ENCODE data around the gene OSER1.

The OSER1 gene

DNA sequence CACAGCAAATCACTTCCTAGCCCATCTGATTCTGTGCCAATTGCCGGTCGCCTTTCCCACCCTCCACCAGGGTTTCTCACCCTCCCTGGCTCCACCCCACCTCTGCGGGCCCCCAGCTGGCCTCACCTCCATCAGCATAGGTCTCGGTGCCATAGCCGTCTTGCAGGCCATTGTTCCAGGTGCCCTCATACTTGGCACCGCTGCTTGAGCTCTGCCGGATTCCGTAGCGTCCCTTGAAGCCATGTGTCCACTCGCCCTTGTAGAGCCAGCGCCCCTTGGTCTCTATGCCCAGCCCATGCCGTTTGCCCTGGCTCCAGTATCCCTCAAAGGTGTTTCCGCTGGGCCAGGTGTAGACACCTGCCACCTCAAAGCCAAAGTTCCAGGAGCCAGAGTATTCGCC, 24.4 kb downstream of the OSER1 start:
- Histone ChIP-seq H3K27me3 (ENCODE audit: low read depth) (peaks cover 8% of the 10 kb centered on the region), H3K4me1 (no peaks in the 10 kb centered on the region), H3K36me3 (replicated peaks) (no peaks in the 10 kb centered on the region), H3K4me3 (no peak overlapping the region), H3K9me3 (no peaks in the 10 kb centered on the region)
- in situ Hi-C loops (cut with MboI; ENCODE audit: low sequenced_read_pairs) = loop anchor here (5.0 kb wide), 1 partner anchor 69 kb away; no protein-coding TSS in a partner anchor
- DNase-seq (ENCODE audit: low spot score in 2 of 2) = no peak

DNA sequence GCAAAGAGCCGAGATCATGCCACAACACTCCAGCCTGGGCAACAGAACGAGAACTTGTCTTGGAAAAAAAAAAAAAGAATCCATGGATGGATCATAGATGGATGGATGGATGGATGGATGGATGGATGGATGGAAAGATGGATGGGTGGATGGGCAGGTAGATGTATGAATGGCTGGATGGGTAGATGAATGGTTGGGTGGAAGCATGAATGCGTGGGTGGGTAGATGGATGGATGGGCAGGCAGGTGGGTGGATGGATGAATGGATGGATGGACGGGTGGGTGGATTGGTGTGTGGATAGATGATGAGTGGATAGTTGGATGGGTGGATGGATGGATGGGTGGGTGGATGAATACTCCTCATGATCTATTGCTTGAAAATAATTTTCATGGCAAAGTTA, 25.0 kb downstream of the OSER1 start:
- no peaks in the 10 kb centered on the region for H3K36me3 ChIP-seq (replicated peaks)
- H3K4me3 ChIP-seq = no peak overlapping the region
- H3K27me3 ChIP-seq (ENCODE audit: low read depth) = peaks cover 8% of the 10 kb centered on the region
- in situ Hi-C loops (cut with MboI; ENCODE audit: low sequenced_read_pairs) = loop anchor here (5.0 kb wide), 1 partner anchor 68 kb away; no protein-coding TSS in a partner anchor
- H3K4me1 ChIP-seq = no peaks in the 10 kb centered on the region
- DNase-seq (ENCODE audit: low spot score in 2 of 2) = no peak
- no peaks in the 10 kb centered on the region for H3K9me3 ChIP-seq

DNA sequence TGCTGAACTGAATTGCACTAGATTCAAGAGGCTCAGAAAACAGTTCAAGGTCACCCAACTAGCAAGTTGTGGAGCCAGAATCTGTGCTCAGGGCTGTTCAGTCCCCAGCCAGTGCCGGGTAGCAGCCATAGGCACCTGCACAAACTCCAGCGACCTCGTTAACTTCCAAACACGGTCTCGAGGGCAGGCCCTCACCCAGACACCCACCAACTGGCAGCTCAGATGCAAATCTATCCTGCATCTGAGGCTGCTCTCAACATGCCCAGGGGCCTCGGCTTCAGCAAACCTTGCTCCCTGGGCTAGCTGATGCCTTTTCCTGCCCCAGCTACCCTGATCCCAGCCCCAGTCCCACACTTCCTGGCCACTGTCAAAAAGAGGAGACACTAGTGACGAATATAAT, 27.3 kb downstream of the OSER1 start:
- in situ Hi-C loops (cut with MboI; ENCODE audit: low sequenced_read_pairs) = no loop called here
- DNase-seq (ENCODE audit: low spot score in 2 of 2) = no peak
- Histone ChIP-seq H3K4me3 (no peak overlapping the region), H3K27me3 (ENCODE audit: low read depth) (peaks cover 11% of the 10 kb centered on the region), H3K36me3 (replicated peaks) (no peaks in the 10 kb centered on the region), H3K4me1 (no peaks in the 10 kb centered on the region), H3K9me3 (no peaks in the 10 kb centered on the region)

DNA sequence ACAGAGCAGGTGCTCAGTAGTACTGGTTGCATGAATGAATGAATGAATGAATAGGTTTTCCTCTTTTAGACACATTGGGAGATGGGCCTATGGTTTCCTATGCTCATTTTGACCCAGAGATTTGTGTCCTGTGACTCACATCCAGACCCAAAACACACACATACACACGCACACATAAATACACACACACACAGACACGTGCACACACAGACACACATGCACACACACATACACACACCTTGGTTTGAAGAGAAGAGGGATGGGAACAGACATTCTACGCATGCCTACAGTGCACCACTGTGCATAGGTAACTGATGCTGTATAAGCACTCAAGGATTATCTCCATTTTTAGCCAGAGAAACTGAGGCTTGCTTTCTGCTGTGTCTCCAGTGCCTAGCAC, 27.7 kb downstream of the OSER1 start:
- Histone ChIP-seq H3K27me3 (ENCODE audit: low read depth) (peaks cover 9% of the 10 kb centered on the region), H3K4me1 (no peaks in the 10 kb centered on the region), H3K36me3 (replicated peaks) (no peaks in the 10 kb centered on the region), H3K4me3 (no peak overlapping the region), H3K9me3 (no peaks in the 10 kb centered on the region)
- no peak for DNase-seq (ENCODE audit: low spot score in 2 of 2)
- in situ Hi-C loops (cut with MboI; ENCODE audit: low sequenced_read_pairs) = no loop called here

DNA sequence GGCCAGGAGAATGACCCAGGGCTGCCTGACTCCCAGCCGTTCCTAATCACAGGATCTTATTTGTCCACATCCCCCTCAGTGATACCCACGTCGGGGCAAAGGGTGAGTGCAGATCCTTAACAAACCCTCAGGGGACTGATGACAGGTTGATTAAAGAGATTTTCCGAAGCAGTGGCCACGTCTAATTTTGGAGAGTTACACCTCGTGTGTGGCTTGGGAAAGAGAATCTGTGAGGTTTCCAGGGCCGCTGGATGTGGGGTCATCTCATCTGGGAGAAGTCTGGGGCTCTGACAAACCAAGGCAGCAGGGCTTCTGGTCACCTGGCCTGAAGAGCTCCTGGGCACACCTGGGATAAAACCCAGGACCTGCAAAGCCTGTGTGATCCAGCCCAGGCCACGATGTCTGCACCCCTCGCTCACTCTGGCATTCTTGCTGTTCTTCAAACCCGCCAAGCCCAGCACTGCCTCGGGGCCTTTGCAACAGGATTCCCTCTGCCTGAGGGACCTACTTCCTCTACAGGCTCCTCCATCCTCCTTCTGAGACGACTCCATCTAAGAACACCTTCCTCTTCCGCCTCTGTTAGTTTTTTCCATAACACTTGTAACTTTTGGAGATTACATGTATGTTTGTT, 28.3 kb downstream of the OSER1 start:
- in situ Hi-C loops (cut with MboI; ENCODE audit: low sequenced_read_pairs) = no loop called here
- peaks cover 8% of the 10 kb centered on the region; the same call in 1 of the 2 replicates for H3K27me3 ChIP-seq (ENCODE audit: low read depth)
- H3K9me3 ChIP-seq = no peaks in the 10 kb centered on the region
- no peaks in the 10 kb centered on the region for H3K36me3 ChIP-seq (replicated peaks)
- no peak overlapping the region for H3K4me3 ChIP-seq
- no peak for DNase-seq (ENCODE audit: low spot score in 2 of 2)
- no peaks in the 10 kb centered on the region for H3K4me1 ChIP-seq

DNA sequence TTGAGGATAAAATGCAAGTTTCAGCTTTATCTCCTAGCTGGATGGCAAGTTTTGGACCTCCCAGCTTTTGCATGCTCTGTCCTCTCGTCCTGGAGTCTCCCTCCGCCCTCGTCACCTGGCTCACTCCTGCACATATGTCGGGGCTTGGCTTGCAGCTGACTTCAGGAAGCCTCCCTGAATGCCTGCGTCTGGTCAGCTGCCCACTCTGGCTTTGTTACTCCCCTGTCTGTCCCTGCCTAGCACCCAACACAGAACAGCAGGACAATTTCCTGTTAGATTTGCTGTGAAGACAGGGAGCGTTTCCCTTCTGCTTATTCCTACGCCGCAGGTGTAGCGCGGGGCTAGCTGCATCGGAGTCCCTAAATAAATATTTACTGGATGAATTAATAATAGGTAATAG, 29.0 kb downstream of the OSER1 start:
- no peaks in the 10 kb centered on the region for H3K9me3 ChIP-seq
- in situ Hi-C loops (cut with MboI; ENCODE audit: low sequenced_read_pairs) = no loop called here
- no peaks in the 10 kb centered on the region for H3K36me3 ChIP-seq (replicated peaks)
- no peak for DNase-seq (ENCODE audit: low spot score in 2 of 2)
- peaks cover 3% of the 10 kb centered on the region; the same call in 1 of the 2 replicates for H3K27me3 ChIP-seq (ENCODE audit: low read depth)
- no peak overlapping the region for H3K4me3 ChIP-seq
- no peaks in the 10 kb centered on the region for H3K4me1 ChIP-seq

DNA sequence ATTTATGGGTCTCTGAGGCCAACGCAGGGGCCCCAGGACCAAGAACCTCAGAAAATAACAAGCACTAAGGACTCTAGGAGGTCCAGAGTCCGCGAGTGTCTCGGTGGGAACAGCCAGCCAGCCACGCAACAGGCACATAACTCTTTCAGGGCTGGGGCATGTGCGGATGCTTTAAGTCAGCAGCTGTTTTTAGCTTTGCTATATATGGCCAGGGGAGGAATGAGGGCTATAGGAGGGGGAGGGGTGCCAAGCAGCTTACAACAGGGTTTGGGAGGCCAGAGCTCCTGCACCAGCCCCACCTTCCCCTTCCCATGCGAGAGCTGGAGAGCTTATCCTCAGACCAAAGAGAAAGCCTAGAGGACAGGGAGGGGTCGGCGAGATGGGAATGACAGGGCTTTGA, 29.8 kb downstream of the OSER1 start:
- Histone ChIP-seq H3K4me3 (no peak overlapping the region), H3K9me3 (no peaks in the 10 kb centered on the region), H3K36me3 (replicated peaks) (no peaks in the 10 kb centered on the region), H3K4me1 (no peaks in the 10 kb centered on the region), H3K27me3 (ENCODE audit: low read depth) (peaks cover 3% of the 10 kb centered on the region; the same call in 1 of the 2 replicates)
- in situ Hi-C loops (cut with MboI; ENCODE audit: low sequenced_read_pairs) = no loop called here
- no peak for DNase-seq (ENCODE audit: low spot score in 2 of 2)

DNA sequence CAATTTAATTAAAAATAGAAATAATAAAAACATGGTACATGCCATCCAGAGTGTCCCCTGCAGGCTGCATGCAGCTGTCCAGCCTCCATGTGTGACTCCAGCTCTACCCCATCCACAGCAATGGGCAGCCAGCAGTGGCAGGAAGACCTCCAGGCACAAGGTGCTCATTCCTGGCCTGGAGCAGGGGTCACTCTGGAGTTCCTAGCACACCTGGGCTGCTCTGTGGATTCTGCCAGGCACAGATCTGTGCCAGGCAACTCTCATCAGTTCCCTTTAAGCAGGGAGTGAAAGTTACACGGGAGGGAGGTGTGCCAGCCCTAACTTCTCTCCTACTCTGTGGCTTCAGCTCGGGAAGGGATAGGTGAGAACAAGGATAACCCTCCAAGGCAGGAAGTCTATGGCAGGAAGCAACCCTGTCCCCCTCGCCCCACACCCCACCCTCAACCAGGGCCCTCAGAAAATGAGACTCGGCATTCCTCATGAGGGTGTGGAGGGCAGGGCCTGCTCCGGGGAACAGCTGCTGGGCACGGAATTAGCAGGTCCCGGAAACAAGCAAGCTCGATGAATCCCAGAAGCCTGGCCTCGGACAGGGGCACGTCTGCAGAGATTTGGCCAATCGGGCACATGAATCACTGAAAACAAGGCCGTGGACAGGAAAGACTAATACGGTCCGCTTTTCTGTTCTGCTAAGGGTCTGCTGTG, 33.6 kb downstream of the OSER1 start:
- in situ Hi-C loops (cut with MboI; ENCODE audit: low sequenced_read_pairs) = no loop called here
- Histone ChIP-seq H3K27me3 (ENCODE audit: low read depth) (peaks cover 13% of the 10 kb centered on the region), H3K4me1 (no peaks in the 10 kb centered on the region), H3K9me3 (no peaks in the 10 kb centered on the region), H3K36me3 (replicated peaks) (no peaks in the 10 kb centered on the region), H3K4me3 (no peak overlapping the region)
- DNase-seq (ENCODE audit: low spot score in 2 of 2) = no peak

DNA sequence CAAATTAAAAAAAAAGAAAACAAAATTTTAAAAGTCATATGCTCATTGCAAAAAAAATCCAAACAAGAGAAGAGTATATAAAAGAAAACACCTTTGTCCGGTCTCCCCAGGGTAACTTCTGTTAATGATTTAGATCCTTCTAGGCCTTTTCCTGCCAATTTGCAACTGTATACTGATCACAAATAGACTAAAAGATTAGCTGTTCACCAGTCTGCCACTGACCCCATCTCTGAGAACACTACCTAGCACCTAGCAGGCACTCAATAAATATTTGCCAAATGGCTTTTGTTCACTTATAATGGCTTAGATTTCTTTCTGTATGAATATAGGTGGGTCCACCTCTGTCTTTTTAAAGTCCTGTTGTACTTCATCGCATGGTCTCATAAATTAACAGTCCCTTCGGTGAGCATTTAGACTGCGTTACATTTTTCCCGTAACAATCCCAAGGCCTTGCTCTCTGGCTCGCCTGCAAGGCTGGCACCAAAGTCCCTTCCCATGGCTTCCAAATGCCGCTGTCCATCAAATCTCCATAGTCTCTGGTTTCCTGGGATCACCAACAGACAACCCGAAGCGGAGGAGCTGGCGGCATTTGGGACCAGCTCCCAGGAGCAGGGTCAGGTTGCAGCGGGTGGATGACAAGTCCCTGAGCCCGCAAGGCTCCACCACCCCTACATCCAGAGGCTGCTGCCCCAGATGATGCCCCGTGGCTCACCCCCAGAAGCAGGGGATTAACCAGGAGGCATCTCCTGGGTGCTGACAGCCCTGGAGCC, 35.4 kb downstream of the OSER1 start:
- Histone ChIP-seq H3K36me3 (replicated peaks) (no peaks in the 10 kb centered on the region), H3K4me1 (no peaks in the 10 kb centered on the region), H3K27me3 (ENCODE audit: low read depth) (peaks cover 29% of the 10 kb centered on the region), H3K4me3 (no peak overlapping the region), H3K9me3 (no peaks in the 10 kb centered on the region)
- in situ Hi-C loops (cut with MboI; ENCODE audit: low sequenced_read_pairs) = no loop called here
- DNase-seq (ENCODE audit: low spot score in 2 of 2) = no peak

DNA sequence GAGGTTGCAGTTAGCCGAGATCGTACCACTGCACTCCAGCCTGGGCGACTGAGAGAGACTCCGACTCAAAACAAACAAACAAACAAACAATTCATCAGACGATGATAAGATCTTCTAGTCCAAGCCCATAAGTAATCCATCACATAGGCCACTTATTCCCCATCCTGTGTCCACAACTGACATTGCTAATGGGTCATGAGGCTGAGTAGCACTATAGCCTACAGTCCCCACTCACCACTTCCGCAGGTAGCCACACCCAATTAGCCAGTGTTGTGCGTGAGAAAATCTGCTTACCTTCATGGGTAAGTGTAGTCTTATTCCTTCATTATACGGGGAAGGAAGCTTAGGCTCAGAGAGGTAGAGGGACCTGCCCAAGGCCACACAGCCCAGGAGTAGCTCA, 36.7 kb downstream of the OSER1 start:
- in situ Hi-C loops (cut with MboI; ENCODE audit: low sequenced_read_pairs) = no loop called here

DNA sequence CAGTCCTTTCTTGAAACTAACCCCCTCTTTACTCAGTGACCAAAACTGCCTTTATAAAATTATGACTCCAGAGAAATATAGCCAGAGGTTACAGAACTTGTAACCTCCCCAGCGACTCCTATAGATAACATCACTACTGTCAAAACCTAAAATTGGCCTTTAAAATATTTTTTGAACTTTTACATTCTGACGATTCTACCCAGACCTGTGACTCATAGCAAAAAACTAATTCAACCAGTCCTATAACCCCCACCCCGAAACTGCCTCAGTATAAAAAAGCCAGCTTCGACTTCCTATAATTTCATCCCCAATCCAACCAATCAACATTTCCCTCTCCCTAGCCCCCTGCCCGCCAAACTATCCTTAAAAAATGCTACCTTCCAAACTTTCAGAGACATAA, 37.5 kb downstream of the OSER1 start:
- in situ Hi-C loops (cut with MboI; ENCODE audit: low sequenced_read_pairs) = no loop called here
- H3K36me3 ChIP-seq (replicated peaks) = no peaks in the 10 kb centered on the region

More for the DNA sequence above, 36.7 kb downstream of the OSER1 start:
- Histone ChIP-seq H3K9me3 (no peaks in the 10 kb centered on the region), H3K4me3 (no peak overlapping the region), H3K4me1 (no peaks in the 10 kb centered on the region), H3K27me3 (ENCODE audit: low read depth) (peaks cover 28% of the 10 kb centered on the region), H3K36me3 (replicated peaks) (no peaks in the 10 kb centered on the region)
- no peak for DNase-seq (ENCODE audit: low spot score in 2 of 2)

DNA sequence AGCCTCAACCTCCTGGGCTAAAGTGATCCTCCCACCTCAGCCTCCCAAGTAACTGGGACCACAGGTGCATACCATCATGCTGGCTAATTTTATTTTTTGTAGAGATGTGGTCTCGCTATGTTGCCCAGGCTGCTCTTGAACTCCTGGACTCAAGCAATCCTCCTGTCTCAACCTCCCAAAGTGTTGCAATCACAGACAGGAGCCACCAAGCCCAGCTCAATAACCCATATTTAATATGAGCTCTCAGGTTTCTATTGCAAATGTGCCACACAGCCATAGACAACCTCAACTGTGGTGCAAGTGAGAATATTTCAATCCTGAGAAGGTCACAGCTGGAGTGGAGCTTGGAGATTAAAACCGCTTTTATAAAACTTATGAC, 38.0 kb downstream of the OSER1 start:
- Histone ChIP-seq H3K4me3 (no peak overlapping the region), H3K9me3 (no peaks in the 10 kb centered on the region), H3K36me3 (replicated peaks) (no peaks in the 10 kb centered on the region), H3K4me1 (no peaks in the 10 kb centered on the region), H3K27me3 (ENCODE audit: low read depth) (peaks cover 32% of the 10 kb centered on the region)
- in situ Hi-C loops (cut with MboI; ENCODE audit: low sequenced_read_pairs) = no loop called here
- no peak for DNase-seq (ENCODE audit: low spot score in 2 of 2)

More for the DNA sequence above, 37.5 kb downstream of the OSER1 start:
- H3K27me3 ChIP-seq (ENCODE audit: low read depth) = peaks cover 32% of the 10 kb centered on the region
- H3K4me3 ChIP-seq = no peak overlapping the region
- no peak for DNase-seq (ENCODE audit: low spot score in 2 of 2)
- H3K9me3 ChIP-seq = no peaks in the 10 kb centered on the region
- no peaks in the 10 kb centered on the region for H3K4me1 ChIP-seq

DNA sequence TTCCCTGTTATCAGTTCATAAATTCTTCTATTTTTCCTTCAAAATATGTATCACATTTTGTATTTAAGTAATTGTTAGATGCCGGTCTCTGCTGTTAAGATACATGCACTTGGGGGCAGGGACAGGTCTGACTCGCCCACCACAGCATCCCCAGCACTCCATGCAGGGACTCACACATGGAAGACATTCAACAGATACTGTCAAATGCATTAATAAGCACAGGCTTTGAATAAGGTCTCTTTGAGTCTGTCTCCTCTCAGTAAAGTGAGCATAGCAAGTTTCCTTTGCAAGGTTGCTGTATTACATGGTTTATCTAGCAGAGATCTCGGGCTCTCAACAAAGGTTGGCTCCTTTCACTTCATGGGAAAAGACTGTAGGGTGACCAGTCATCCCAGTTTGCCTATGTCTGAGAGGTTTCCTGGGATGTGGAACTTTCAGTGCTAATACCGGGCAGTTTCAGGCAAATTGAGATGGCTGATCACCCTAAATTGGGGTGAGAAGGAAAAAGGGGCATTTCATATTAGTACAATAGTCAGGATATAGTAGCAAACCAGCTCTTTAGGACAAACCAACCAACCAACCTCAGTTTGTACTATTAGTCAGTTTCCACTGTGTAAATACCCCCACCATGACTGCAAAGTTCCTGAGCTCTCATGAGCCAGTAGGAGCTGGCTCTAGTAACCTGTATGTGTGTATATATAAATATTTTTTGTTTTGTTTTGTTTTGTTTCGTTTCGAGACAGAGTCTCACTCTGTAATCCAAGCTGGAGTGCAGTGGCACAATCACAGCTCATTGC, 38.6 kb downstream of the OSER1 start:
- in situ Hi-C loops (cut with MboI; ENCODE audit: low sequenced_read_pairs) = no loop called here
- H3K27me3 ChIP-seq (ENCODE audit: low read depth) = peaks cover 32% of the 10 kb centered on the region
- H3K4me3 ChIP-seq = no peak overlapping the region
- H3K9me3 ChIP-seq = no peaks in the 10 kb centered on the region
- DNase-seq (ENCODE audit: low spot score in 2 of 2) = no peak
- no peaks in the 10 kb centered on the region for H3K4me1 ChIP-seq
- no peaks in the 10 kb centered on the region for H3K36me3 ChIP-seq (replicated peaks)

Measured in HAP-1 (cell line).